ENCODE data around the gene DIP2B. TPM values are rescaled to one million over a fixed set of nuclear protein-coding genes. Genes with fewer than 3 reads are reported as not detected.
"Not testable (repeated sequence)": the region's sequence is repeated elsewhere in the genome, so short reads cannot be mapped to it uniquely, and the experiment has no call there.

DIP2B gene
- total RNA-seq, 1 experiment from 2014 or later = 30.2 TPM

GRCh38 chr12:50542448-50542847 lies 37.7 kb downstream of the DIP2B start:
- no TSS peak for BruUV-seq (replicated peaks)
- POLR2A ChIA-PET = no interaction called here
- ATAC-seq = no peak; the same call in 1 of the 2 replicates

GRCh38 chr12:50543188-50543587 lies 38.4 kb downstream of the DIP2B start:
- ATAC-seq; BruUV-seq (replicated peaks); in situ Hi-C loops (cut with HindIII; ENCODE audit: low pct_unique_long_range_greater_than_20kb, low sequenced_read_pairs); H3K4me3 ChIP-seq (ENCODE audit: low read depth in 2 of 2, low read length in 2 of 2); POLR2A ChIA-PET; H3K27me3 ChIP-seq (ENCODE audit: control insufficient read depth, insufficient read depth, low read length); CTCF ChIA-PET; H3K36me3 ChIP-seq (ENCODE audit: control insufficient read depth, insufficient read depth, low read length); H3K27ac ChIP-seq (ENCODE audit: low read length); H3K9me3 ChIP-seq (ENCODE audit: control insufficient read depth, insufficient read depth, low read depth, low read length); DNase-seq (ENCODE audit: low read depth, low spot score); H3K4me1 ChIP-seq (ENCODE audit: control insufficient read depth, insufficient read depth, low read length); intact Hi-C loops (cut with micrococcal nuclease; ENCODE audit: unreplicated experiment): not testable (repeated sequence)

More at GRCh38 chr12:50542448-50542847, 37.7 kb downstream of the DIP2B start:
- no peak overlapping the region for H3K4me3 ChIP-seq (ENCODE audit: low read depth in 2 of 2, low read length in 2 of 2)
- no peaks in the 10 kb centered on the region for H3K27me3 ChIP-seq (ENCODE audit: control insufficient read depth, insufficient read depth, low read length)
- H3K9me3 ChIP-seq (ENCODE audit: control insufficient read depth, insufficient read depth, low read depth, low read length) = no peaks in the 10 kb centered on the region
- intact Hi-C loops (cut with micrococcal nuclease; ENCODE audit: unreplicated experiment) = no loop called here
- in situ Hi-C loops (cut with HindIII; ENCODE audit: low pct_unique_long_range_greater_than_20kb, low sequenced_read_pairs) = no loop called here
- TF ChIP-seq POLR2AphosphoS5 (IDR thresholded peaks at IDR 0.05; ENCODE audit: low read depth, low read length) (no peak), SIN3A (IDR thresholded peaks at IDR 0.05; ENCODE audit: borderline replicate concordance, insufficient read depth, low read depth, low read length) (no peak), CTCF (IDR thresholded peaks at IDR 0.05) (no peak), TCF7L2 (IDR thresholded peaks at IDR 0.05; ENCODE audit: low read depth, low read length) (no peak), REST (IDR thresholded peaks at IDR 0.05; ENCODE audit: insufficient read depth in 1 of 2, low read depth in 2 of 2, low read length in 1 of 2) (no peak)
- H3K4me1 ChIP-seq (ENCODE audit: control insufficient read depth, insufficient read depth, low read length) = peaks cover 13% of the 10 kb centered on the region
- CTCF ChIA-PET = no interaction called here
- no peaks in the 10 kb centered on the region for H3K36me3 ChIP-seq (ENCODE audit: control insufficient read depth, insufficient read depth, low read length)
- DNase-seq (ENCODE audit: low read depth, low spot score) = no peak
- no peak overlapping the region for H3K27ac ChIP-seq (ENCODE audit: low read length)

DNA sequence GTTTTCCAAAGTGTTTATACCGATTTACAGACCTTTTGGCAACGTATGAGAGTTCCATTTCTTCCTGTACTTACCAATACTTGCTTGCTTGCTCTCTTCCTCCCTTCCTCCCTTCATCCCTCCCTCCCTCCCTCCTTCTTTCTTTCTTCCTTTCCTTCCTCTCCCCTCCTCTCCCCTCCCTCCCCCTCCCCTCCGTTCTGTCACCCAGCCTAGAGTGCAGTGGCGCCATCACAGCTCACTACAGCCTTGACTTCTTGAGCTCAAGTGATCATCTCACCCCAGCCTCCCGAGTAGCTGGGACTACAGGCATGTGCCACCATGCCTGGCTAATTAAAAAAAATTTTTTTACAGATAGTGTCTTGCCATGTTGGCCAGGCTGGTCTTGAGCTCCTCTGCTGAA lies 40.4 kb downstream of the DIP2B start:
- Histone ChIP-seq H3K27ac (ENCODE audit: low read length) (no peak overlapping the region), H3K9me3 (ENCODE audit: control insufficient read depth, insufficient read depth, low read depth, low read length) (no peaks in the 10 kb centered on the region), H3K36me3 (ENCODE audit: control insufficient read depth, insufficient read depth, low read length) (no peaks in the 10 kb centered on the region), H3K4me1 (ENCODE audit: control insufficient read depth, insufficient read depth, low read length) (peaks cover 9% of the 10 kb centered on the region), H3K4me3 (ENCODE audit: low read depth in 2 of 2, low read length in 2 of 2) (no peak overlapping the region), H3K27me3 (ENCODE audit: control insufficient read depth, insufficient read depth, low read length) (no peaks in the 10 kb centered on the region)
- peak; percentile 21; the same call in 1 of the 2 replicates for ATAC-seq
- in situ Hi-C loops (cut with HindIII; ENCODE audit: low pct_unique_long_range_greater_than_20kb, low sequenced_read_pairs) (no loop called here), intact Hi-C loops (cut with micrococcal nuclease; ENCODE audit: unreplicated experiment) (no loop called here)
- CTCF ChIA-PET = no interaction called here
- DNase-seq (ENCODE audit: low read depth, low spot score) = no peak
- no peak for TF ChIP-seq CTCF (IDR thresholded peaks at IDR 0.05)
- no peak for TF ChIP-seq REST (IDR thresholded peaks at IDR 0.05; ENCODE audit: insufficient read depth in 1 of 2, low read depth in 2 of 2, low read length in 1 of 2)
- TF ChIP-seq SIN3A (IDR thresholded peaks at IDR 0.05; ENCODE audit: borderline replicate concordance, insufficient read depth, low read depth, low read length) = no peak
- TF ChIP-seq POLR2AphosphoS5 (IDR thresholded peaks at IDR 0.05; ENCODE audit: low read depth, low read length) = no peak
- TF ChIP-seq TCF7L2 (IDR thresholded peaks at IDR 0.05; ENCODE audit: low read depth, low read length) = no peak
- BruUV-seq (replicated peaks) = no TSS peak
- POLR2A ChIA-PET = interaction anchor here (0.6 kb wide), 1 partner anchor 439 kb away, joined by 4 read pairs; no protein-coding TSS in a partner anchor

Data from Panc1 (cell line).